CD14-positive monocyte (primary cell): Measurements from ENCODE around the gene ATP5F1A. TPM values are rescaled to one million over a fixed set of nuclear protein-coding genes. Genes with fewer than 3 reads are reported as not detected.

Source experiments
- DNase-seq, 3 donors: peaks; one replicate each; pipeline ENCODE4 v3.0.0-alpha.2; 2011 to 2022
- H2AFZ ChIP-seq: 2 replicates; pipeline ENCODE4 v1.6.0; 2012; ENCODE audit warnings: mild to moderate bottlenecking, low read depth, low read length, inconsistent platforms; ENCODE audit not compliant: insufficient read depth, poor library complexity, severe bottlenecking
- H3K27ac ChIP-seq, 2 donors: 1 replicate in 1 of 2; 2 replicates in 1 of 2; pipeline ENCODE4 v1.5.1; 2012 to 2013; ENCODE audit warnings: low read length in 2 of 2, control low read depth in 1 of 2, inconsistent platforms in 1 of 2, low read depth in 1 of 2, mild to moderate bottlenecking in 1 of 2
- H3K27me3 ChIP-seq, 2 donors: one replicate each; pipeline versions ENCODE4 v1.6.0 to v1.6.1; 2011 to 2013; ENCODE audit warnings: low read length in 2 of 2; ENCODE audit not compliant: control insufficient read depth in 2 of 2, insufficient read depth in 2 of 2
- H3K36me3 ChIP-seq, 2 donors: replicated peaks in 1 of 2; 1 replicate in 1 of 2; 2 replicates in 1 of 2; pipeline versions ENCODE4 v1.5.1 to v1.6.1; 2012 to 2013; ENCODE audit warnings: low read length in 2 of 2, control low read depth in 1 of 2, inconsistent platforms in 1 of 2, mild to moderate bottlenecking in 1 of 2; ENCODE audit not compliant: insufficient read depth in 2 of 2, control insufficient read depth in 1 of 2
- H3K4me1 ChIP-seq, 2 donors: 1 replicate in 1 of 2; 2 replicates in 1 of 2; pipeline versions ENCODE4 v1.5.1 to v1.6.1; 2012 to 2013; ENCODE audit warnings: low read length in 2 of 2, control low read depth in 1 of 2, inconsistent platforms in 1 of 2, mild to moderate bottlenecking in 1 of 2, moderate library complexity in 1 of 2; ENCODE audit not compliant: insufficient read depth in 2 of 2, control insufficient read depth in 1 of 2
- H3K4me2 ChIP-seq: replicated peaks from 2 replicates; pipeline ENCODE3; 2012; ENCODE audit warnings: low read length, moderate library complexity, mild to moderate bottlenecking; ENCODE audit not compliant: poor library complexity, severe bottlenecking; ENCODE audit errors: extremely low read depth
- H3K4me3 ChIP-seq, 3 experiments: fragments of 200-600 bp in 1 of 3; sonication (generic) in 1 of 3; replicated peaks in 1 of 3; 1 replicate in 2 of 3; 2 replicates in 1 of 3; pipeline ENCODE4 v1.5.1; 2011 to 2013; ENCODE audit warnings: low read length in 3 of 3, mild to moderate bottlenecking in 3 of 3, control low read depth in 2 of 3, low read depth in 2 of 3, inconsistent platforms in 1 of 3, moderate library complexity in 1 of 3
- H3K79me2 ChIP-seq: 2 replicates; pipeline ENCODE4 v1.6.0; 2012; ENCODE audit warnings: mild to moderate bottlenecking, control low read depth, inconsistent platforms, low read length, moderate library complexity; ENCODE audit not compliant: insufficient read depth
- H3K9ac ChIP-seq: 2 replicates; pipeline ENCODE4 v1.6.0; 2017; ENCODE audit warnings: low read length, mild to moderate bottlenecking; ENCODE audit not compliant: insufficient read depth, poor library complexity, severe bottlenecking
- H3K9me3 ChIP-seq, 2 donors: replicated peaks in 1 of 2; 1 replicate in 1 of 2; 2 replicates in 1 of 2; pipeline versions ENCODE4 v1.5.1 to v1.6.1; 2012 to 2013; ENCODE audit warnings: low read length in 2 of 2, control low read depth in 1 of 2; ENCODE audit not compliant: control insufficient read depth in 1 of 2, insufficient read depth in 1 of 2
- H4K20me1 ChIP-seq: 2 replicates; pipeline ENCODE4 v1.6.0; 2012; ENCODE audit warnings: mild to moderate bottlenecking, low read length, control low read depth, moderate library complexity; ENCODE audit not compliant: insufficient read depth
- H3K27ac Mint-ChIP-seq, 7 donors: one replicate each; pipeline ENCODE4 v1.8.0; 2020; ENCODE audit warnings: mild to moderate bottlenecking in 7 of 7, mixed read lengths in 7 of 7, moderate library complexity in 6 of 7, inconsistent platforms in 2 of 7
- H3K27me3 Mint-ChIP-seq, 3 donors: one replicate each; pipeline ENCODE4 v1.8.0; 2021 to 2022; ENCODE audit warnings: low read depth in 3 of 3, mild to moderate bottlenecking in 3 of 3, mixed read lengths in 3 of 3, moderate library complexity in 3 of 3, inconsistent platforms in 1 of 3
- H3K36me3 Mint-ChIP-seq, 2 donors: one replicate each; pipeline ENCODE4 v1.8.0; 2020; ENCODE audit warnings: mixed read lengths in 2 of 2, inconsistent platforms in 1 of 2, mild to moderate bottlenecking in 1 of 2
- H3K4me1 Mint-ChIP-seq: one replicate; pipeline ENCODE4 v1.8.0; 2020; ENCODE audit warnings: mild to moderate bottlenecking, mixed read lengths
- H3K4me3 Mint-ChIP-seq, 2 donors: one replicate each; pipeline ENCODE4 v1.8.0; 2020; ENCODE audit warnings: mild to moderate bottlenecking in 2 of 2, mixed read lengths in 2 of 2, moderate library complexity in 1 of 2
- H3K9me3 Mint-ChIP-seq, 7 donors: one replicate each; pipeline ENCODE4 v1.8.0; 2020 to 2022; ENCODE audit warnings: mixed read lengths in 7 of 7, mild to moderate bottlenecking in 6 of 7, moderate library complexity in 6 of 7, inconsistent platforms in 2 of 7
- CTCF ChIP-seq: fragments of 200-600 bp; IDR thresholded peaks from one replicate; pipeline ENCODE4 v1.8.0; 2022; ENCODE audit warnings: antibody characterized with exemption, mild to moderate bottlenecking
- WGBS: methylation state at CpG from one replicate; pipeline ENCODE4 v1.1.5; 2013; ENCODE audit warnings: missing lambda C conversion rate; ENCODE audit not compliant: insufficient coverage; 5-methylcytosine and 5-hydroxymethylcytosine counted together
- intact Hi-C, 2 donors: fragments of 100-400 bp; cut with micrococcal nuclease; formaldehyde crosslinking; loops; one replicate each; pipeline versions ENCODE4 v1.15.0 to v1.15.1; 2023
- polyA plus RNA-seq, 3 donors: library from polyadenylated mRNA; depleted of rRNA in 1 of 3; unstranded in 2 of 3; stranded (reverse) in 1 of 3; fragments of 300-500 nt in 2 of 3; fragments of >200 nt in 1 of 3; fragmentation: Illumina TruSeq in 2 of 3; gene quantifications; 1 replicate in 2 of 3; 2 replicates in 1 of 3; pipeline ENCODE4 v1.2.3, GENCODE V29; 2012 to 2021

Gene ATP5F1A
- polyA plus RNA-seq, 3 donors: 251 to 553 (median 524) TPM

- WGBS: 80% methylated on average over 1 of the region's 6 CpGs
Observed at GRCh38 chr18:46053368-46054095, 44.6 kb downstream of the ATP5F1A start.

More at GRCh38 chr18:46053368-46054095, 44.6 kb downstream of the ATP5F1A start:
- Histone ChIP-seq H3K27ac (no peak overlapping the region), H3K79me2 (peaks cover 96% of the 10 kb centered on the region), H3K4me1 (peaks cover 22 to 27% of the 10 kb centered on the region in 2 donors), H3K4me2 (no peak overlapping the region), H3K4me3 (no peak overlapping the region), H3K27me3 (no peaks in the 10 kb centered on the region), H2AFZ (no peak overlapping the region), H4K20me1 (peaks cover 94% of the 10 kb centered on the region), H3K9me3 (no peaks in the 10 kb centered on the region), H3K36me3 (no peaks in the 10 kb centered on the region), H3K9ac (no peak overlapping the region)
- no peaks in the 10 kb centered on the region for H3K27me3 Mint-ChIP-seq
- no peak overlapping the region for H3K4me3 Mint-ChIP-seq
- H3K36me3 Mint-ChIP-seq: peaks cover 10 to 11% of the 10 kb centered on the region in 2 donors
- TF ChIP-seq CTCF: no peak
- H3K4me1 Mint-ChIP-seq: peaks cover 53% of the 10 kb centered on the region
- DNase-seq: no peak
- peak overlapping the region in 1 of 7 donors; percentile 11 for H3K27ac Mint-ChIP-seq
- H3K9me3 Mint-ChIP-seq: peaks cover 0 to 1% (median 0%) of the 10 kb centered on the region in 7 donors
- intact Hi-C loops: no loop called here
